Measurements from ENCODE around the gene CYTIP.

The CYTIP gene

GRCh38 chr2:157443795-157444640, at the start of gene CYTIP:
Gene CYTIP (minus strand): TSS chr2:157444089. CDS start chr2:157444020, 69 bp downstream.
- intact Hi-C loops (cut with micrococcal nuclease): loop anchor here (1.0 to 2.0 kb wide), 2 partner anchors 9 to 23 kb away; no protein-coding TSS in a partner anchor
- no peaks in the 10 kb centered on the region for H3K9me3 Mint-ChIP-seq
- peak within 1 kb of the TSS; percentile 84 for H3K4me3 Mint-ChIP-seq
- no peaks in the 10 kb centered on the region for H3K27me3 Mint-ChIP-seq
- H3K36me3 Mint-ChIP-seq (ENCODE audit: low read depth): peaks cover 50% of the 10 kb centered on the region
- peak within 1 kb of the TSS; percentile 91 for H3K27ac Mint-ChIP-seq
- H3K4me1 Mint-ChIP-seq (ENCODE audit: low read depth): peaks cover 44% of the 10 kb centered on the region

GRCh38 chr2:157492189-157492773, 48.4 kb upstream of the CYTIP start:
- H3K4me1 Mint-ChIP-seq (ENCODE audit: low read depth): peaks cover 38% of the 10 kb centered on the region
- H3K9me3 Mint-ChIP-seq: no peaks in the 10 kb centered on the region
- H3K27me3 Mint-ChIP-seq: no peaks in the 10 kb centered on the region
- H3K27ac Mint-ChIP-seq: peak overlapping the region; percentile 21
- H3K36me3 Mint-ChIP-seq (ENCODE audit: low read depth): no peaks in the 10 kb centered on the region
- H3K4me3 Mint-ChIP-seq: no peak overlapping the region
- intact Hi-C loops (cut with micrococcal nuclease): loop anchor here (2.0 to 5.0 kb wide), 2 partner anchors 165 to 519 kb away; partner anchors contain the start of gene ERMN

- H3K36me3 Mint-ChIP-seq (ENCODE audit: low read depth): no peaks in the 10 kb centered on the region
- peak overlapping the region; percentile 13 for H3K27ac Mint-ChIP-seq
- H3K27me3 Mint-ChIP-seq: no peaks in the 10 kb centered on the region
- intact Hi-C loops (cut with micrococcal nuclease): loop anchor here (5.0 kb wide), 1 partner anchor 163 kb away; the partner anchor contains the start of gene ERMN
- no peaks in the 10 kb centered on the region for H3K9me3 Mint-ChIP-seq
- H3K4me1 Mint-ChIP-seq (ENCODE audit: low read depth): peaks cover 38% of the 10 kb centered on the region
- H3K4me3 Mint-ChIP-seq: no peak overlapping the region
Measured at GRCh38 chr2:157489983-157490382, 46.1 kb upstream of the CYTIP start.

- intact Hi-C loops (cut with micrococcal nuclease): no loop called here
- Mint-ChIP-seq H3K27ac (no peak overlapping the region), H3K4me3 (no peak overlapping the region), H3K9me3 (no peaks in the 10 kb centered on the region), H3K36me3 (ENCODE audit: low read depth) (no peaks in the 10 kb centered on the region), H3K27me3 (no peaks in the 10 kb centered on the region), H3K4me1 (ENCODE audit: low read depth) (peaks cover 38% of the 10 kb centered on the region)
Measured at GRCh38 chr2:157488877-157489276, 45.0 kb upstream of the CYTIP start.

- intact Hi-C loops (cut with micrococcal nuclease): no loop called here
- H3K9me3 Mint-ChIP-seq: no peaks in the 10 kb centered on the region
- H3K27me3 Mint-ChIP-seq: no peaks in the 10 kb centered on the region
- H3K27ac Mint-ChIP-seq: no peak overlapping the region
- no peaks in the 10 kb centered on the region for H3K36me3 Mint-ChIP-seq (ENCODE audit: low read depth)
- H3K4me3 Mint-ChIP-seq: no peak overlapping the region
- H3K4me1 Mint-ChIP-seq (ENCODE audit: low read depth): peaks cover 29% of the 10 kb centered on the region
Measured at GRCh38 chr2:157487747-157488146, 43.9 kb upstream of the CYTIP start.

- Mint-ChIP-seq H3K4me3 (no peak overlapping the region), H3K36me3 (ENCODE audit: low read depth) (no peaks in the 10 kb centered on the region), H3K4me1 (ENCODE audit: low read depth) (peaks cover 24% of the 10 kb centered on the region), H3K27ac (no peak overlapping the region), H3K9me3 (no peaks in the 10 kb centered on the region), H3K27me3 (no peaks in the 10 kb centered on the region)
- intact Hi-C loops (cut with micrococcal nuclease): no loop called here
Measured at GRCh38 chr2:157487271-157487610, 43.4 kb upstream of the CYTIP start.

GRCh38 chr2:157486596-157487270, 42.8 kb upstream of the CYTIP start:
- Mint-ChIP-seq H3K4me3 (no peak overlapping the region), H3K36me3 (ENCODE audit: low read depth) (no peaks in the 10 kb centered on the region), H3K27me3 (no peaks in the 10 kb centered on the region), H3K9me3 (no peaks in the 10 kb centered on the region), H3K4me1 (ENCODE audit: low read depth) (peaks cover 24% of the 10 kb centered on the region), H3K27ac (no peak overlapping the region)
- intact Hi-C loops (cut with micrococcal nuclease): no loop called here

GRCh38 chr2:157480182-157480961, 36.5 kb upstream of the CYTIP start:
- H3K27ac Mint-ChIP-seq: peak overlapping the region; percentile 63
- no peaks in the 10 kb centered on the region for H3K36me3 Mint-ChIP-seq (ENCODE audit: low read depth)
- no peaks in the 10 kb centered on the region for H3K27me3 Mint-ChIP-seq
- no peak overlapping the region for H3K4me3 Mint-ChIP-seq
- intact Hi-C loops (cut with micrococcal nuclease): no loop called here
- H3K9me3 Mint-ChIP-seq: no peaks in the 10 kb centered on the region
- H3K4me1 Mint-ChIP-seq (ENCODE audit: low read depth): peaks cover 31% of the 10 kb centered on the region

- Mint-ChIP-seq H3K27me3 (no peaks in the 10 kb centered on the region), H3K27ac (peak overlapping the region; percentile 58), H3K4me1 (ENCODE audit: low read depth) (peaks cover 31% of the 10 kb centered on the region), H3K9me3 (no peaks in the 10 kb centered on the region), H3K36me3 (ENCODE audit: low read depth) (no peaks in the 10 kb centered on the region), H3K4me3 (no peak overlapping the region)
- intact Hi-C loops (cut with micrococcal nuclease): no loop called here
Measured at GRCh38 chr2:157479081-157480027, 35.5 kb upstream of the CYTIP start.

GRCh38 chr2:157477919-157478318, 34.0 kb upstream of the CYTIP start:
- Mint-ChIP-seq H3K27me3 (no peaks in the 10 kb centered on the region), H3K9me3 (no peaks in the 10 kb centered on the region), H3K27ac (no peak overlapping the region), H3K4me3 (no peak overlapping the region), H3K36me3 (ENCODE audit: low read depth) (no peaks in the 10 kb centered on the region), H3K4me1 (ENCODE audit: low read depth) (peaks cover 31% of the 10 kb centered on the region)
- intact Hi-C loops (cut with micrococcal nuclease): no loop called here

GRCh38 chr2:157476953-157477709, 33.2 kb upstream of the CYTIP start:
- no peaks in the 10 kb centered on the region for H3K36me3 Mint-ChIP-seq (ENCODE audit: low read depth)
- no peaks in the 10 kb centered on the region for H3K27me3 Mint-ChIP-seq
- peaks cover 31% of the 10 kb centered on the region for H3K4me1 Mint-ChIP-seq (ENCODE audit: low read depth)
- no peak overlapping the region for H3K4me3 Mint-ChIP-seq
- intact Hi-C loops (cut with micrococcal nuclease): no loop called here
- H3K9me3 Mint-ChIP-seq: no peaks in the 10 kb centered on the region
- no peak overlapping the region for H3K27ac Mint-ChIP-seq

GRCh38 chr2:157475722-157476390, 32.0 kb upstream of the CYTIP start:
- H3K27ac Mint-ChIP-seq: no peak overlapping the region
- no peaks in the 10 kb centered on the region for H3K27me3 Mint-ChIP-seq
- intact Hi-C loops (cut with micrococcal nuclease): no loop called here
- H3K4me3 Mint-ChIP-seq: no peak overlapping the region
- no peaks in the 10 kb centered on the region for H3K36me3 Mint-ChIP-seq (ENCODE audit: low read depth)
- H3K4me1 Mint-ChIP-seq (ENCODE audit: low read depth): peaks cover 19% of the 10 kb centered on the region
- no peaks in the 10 kb centered on the region for H3K9me3 Mint-ChIP-seq

All from dendritic cell treated with granulocyte-macrophage colony-stimulating factor and Interleukin-4, amounts not matched to agents 40 ng/mL and 50 ng/mL, for 4 days (primary cell).